Glutamatergic neuron (in vitro differentiated cells): ENCODE data around the gene OTX1. TPM values are rescaled to one million over a fixed set of nuclear protein-coding genes. Genes with fewer than 3 reads are reported as not detected.
A peak's percentile ranks its signal among the peaks of the same experiment; 100 is the strongest.

Experiments
- DNase-seq: peaks from one replicate; pipeline ENCODE4 v3.0.0; 2022
- H3K27ac Mint-ChIP-seq: one replicate; pipeline ENCODE4 v1.8.0; 2020; ENCODE audit warnings: mild to moderate bottlenecking, mixed read lengths, inconsistent platforms; ENCODE audit not compliant: unreplicated experiment
- H3K27me3 Mint-ChIP-seq: one replicate; pipeline ENCODE4 v1.8.0; 2020; ENCODE audit warnings: mild to moderate bottlenecking, moderate library complexity, mixed read lengths, inconsistent platforms; ENCODE audit not compliant: unreplicated experiment
- H3K36me3 Mint-ChIP-seq: one replicate; pipeline ENCODE4 v1.8.0; 2020; ENCODE audit warnings: mild to moderate bottlenecking, mixed read lengths, inconsistent platforms; ENCODE audit not compliant: unreplicated experiment
- H3K4me1 Mint-ChIP-seq: one replicate; pipeline ENCODE4 v1.8.0; 2020; ENCODE audit warnings: mild to moderate bottlenecking, low read depth, mixed read lengths, inconsistent platforms; ENCODE audit not compliant: unreplicated experiment
- H3K4me3 Mint-ChIP-seq: one replicate; pipeline ENCODE4 v1.8.0; 2020; ENCODE audit warnings: mild to moderate bottlenecking, mixed read lengths, inconsistent platforms; ENCODE audit not compliant: unreplicated experiment
- H3K9me3 Mint-ChIP-seq: one replicate; pipeline ENCODE4 v1.8.0; 2020; ENCODE audit warnings: mild to moderate bottlenecking, moderate library complexity, mixed read lengths, inconsistent platforms; ENCODE audit not compliant: unreplicated experiment
- total RNA-seq: library from RNA; stranded (reverse); fragmentation: NEBNext Ultra II Directional; extraction: Animal tissue kit (Norgen Biotek cat#: 25700); gene quantifications from one replicate; pipeline ENCODE4 v1.2.1, GENCODE V29; 2021; ENCODE audit not compliant: unreplicated experiment
- TF ChIP-seq, protein P1 (sequence below): fragments of 200-600 bp; sonication (generic); IDR thresholded peaks from one replicate; pipeline ENCODE4 v1.5.0; 2021; ENCODE audit not compliant: partially characterized antibody, unreplicated experiment

The OTX1 gene
- total RNA-seq, 1 donor from 2014 or later = 0.15 TPM

GRCh38 chr2:63046552-63046951, 4.1 kb upstream of the OTX1 start:
- peaks cover 20% of the 10 kb centered on the region for H3K9me3 Mint-ChIP-seq
- TF ChIP-seq, protein P1, sequence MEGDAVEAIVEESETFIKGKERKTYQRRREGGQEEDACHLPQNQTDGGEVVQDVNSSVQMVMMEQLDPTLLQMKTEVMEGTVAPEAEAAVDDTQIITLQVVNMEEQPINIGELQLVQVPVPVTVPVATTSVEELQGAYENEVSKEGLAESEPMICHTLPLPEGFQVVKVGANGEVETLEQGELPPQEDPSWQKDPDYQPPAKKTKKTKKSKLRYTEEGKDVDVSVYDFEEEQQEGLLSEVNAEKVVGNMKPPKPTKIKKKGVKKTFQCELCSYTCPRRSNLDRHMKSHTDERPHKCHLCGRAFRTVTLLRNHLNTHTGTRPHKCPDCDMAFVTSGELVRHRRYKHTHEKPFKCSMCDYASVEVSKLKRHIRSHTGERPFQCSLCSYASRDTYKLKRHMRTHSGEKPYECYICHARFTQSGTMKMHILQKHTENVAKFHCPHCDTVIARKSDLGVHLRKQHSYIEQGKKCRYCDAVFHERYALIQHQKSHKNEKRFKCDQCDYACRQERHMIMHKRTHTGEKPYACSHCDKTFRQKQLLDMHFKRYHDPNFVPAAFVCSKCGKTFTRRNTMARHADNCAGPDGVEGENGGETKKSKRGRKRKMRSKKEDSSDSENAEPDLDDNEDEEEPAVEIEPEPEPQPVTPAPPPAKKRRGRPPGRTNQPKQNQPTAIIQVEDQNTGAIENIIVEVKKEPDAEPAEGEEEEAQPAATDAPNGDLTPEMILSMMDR = no peak
- no peak overlapping the region for H3K27ac Mint-ChIP-seq
- H3K4me1 Mint-ChIP-seq = peaks cover 13% of the 10 kb centered on the region
- no peak for DNase-seq
- peaks cover 7% of the 10 kb centered on the region for H3K36me3 Mint-ChIP-seq
- H3K27me3 Mint-ChIP-seq = peaks cover 38% of the 10 kb centered on the region
- peak overlapping the region; percentile 70 for H3K4me3 Mint-ChIP-seq

DNA sequence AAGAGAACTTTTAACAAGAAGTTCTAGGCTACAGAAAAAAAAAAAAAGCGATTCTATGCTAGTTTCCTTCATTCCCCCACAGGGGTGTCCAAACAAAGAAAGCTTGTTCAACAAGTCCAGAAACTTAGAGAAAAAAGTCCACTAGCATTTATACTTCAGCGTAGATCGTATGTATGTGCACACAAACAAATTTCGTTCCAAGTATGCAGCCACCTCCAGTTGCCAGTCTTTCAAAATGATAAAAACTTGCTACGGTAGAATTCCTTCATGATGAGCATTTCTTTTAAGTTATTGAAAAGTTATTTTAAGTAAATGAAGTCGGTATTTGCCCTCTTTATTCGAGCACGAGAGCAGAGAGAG, 3.7 kb upstream of the OTX1 start:
- Mint-ChIP-seq H3K27ac (no peak overlapping the region), H3K4me1 (peaks cover 13% of the 10 kb centered on the region), H3K9me3 (peaks cover 20% of the 10 kb centered on the region), H3K27me3 (peaks cover 38% of the 10 kb centered on the region), H3K4me3 (peak overlapping the region; percentile 70), H3K36me3 (peaks cover 7% of the 10 kb centered on the region)
- no peak for DNase-seq
- TF ChIP-seq, protein P1 = no peak

DNA sequence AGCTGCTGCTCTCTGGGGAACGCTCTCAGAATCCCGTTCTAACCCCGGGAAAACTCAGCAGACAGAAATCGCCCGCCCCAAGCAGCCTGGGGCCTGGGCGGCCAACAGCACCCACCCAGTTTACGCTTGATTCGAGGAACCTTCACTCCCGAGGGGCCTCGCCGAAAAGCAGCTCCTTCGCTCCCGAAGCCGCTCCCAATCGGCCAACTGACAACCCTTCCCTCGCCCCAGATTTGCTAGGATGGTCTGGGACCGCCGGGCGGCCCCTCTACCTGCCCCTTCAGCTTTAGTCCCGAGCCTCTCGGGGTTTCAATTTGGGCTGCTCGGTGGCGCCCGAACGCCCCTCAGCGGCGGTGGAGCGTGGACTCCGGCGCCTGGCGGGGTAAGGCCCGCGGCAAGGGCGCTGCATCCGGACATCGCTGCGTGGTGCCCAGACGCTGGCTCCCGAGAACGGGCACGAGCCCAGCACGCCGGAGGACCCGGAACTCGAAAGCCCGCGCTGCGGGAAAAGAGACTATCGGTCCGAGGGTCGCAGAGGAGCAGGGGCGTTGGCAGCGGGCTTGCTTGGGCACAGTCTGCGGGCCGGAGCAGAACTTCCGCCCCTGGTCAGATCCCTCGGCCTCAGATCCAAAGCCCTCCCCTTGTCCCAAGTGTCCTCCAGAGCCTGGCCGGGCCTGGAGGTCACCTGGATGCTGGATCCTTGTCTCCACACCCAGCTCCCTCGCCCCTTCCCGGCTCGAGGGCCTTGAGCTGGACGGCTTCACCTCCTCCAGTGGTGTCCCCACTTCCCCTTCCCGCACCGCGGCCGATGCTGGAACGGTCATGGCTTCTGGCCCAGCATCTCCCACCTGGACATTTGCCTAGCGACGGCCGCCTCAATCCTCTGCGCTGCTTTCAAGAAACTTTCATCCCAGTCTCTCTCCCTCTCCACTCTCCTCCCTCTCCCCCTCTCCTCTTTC, 3.0 kb upstream of the OTX1 start:
- TF ChIP-seq, protein P1 = no peak
- peaks cover 44% of the 10 kb centered on the region for H3K27me3 Mint-ChIP-seq

DNA sequence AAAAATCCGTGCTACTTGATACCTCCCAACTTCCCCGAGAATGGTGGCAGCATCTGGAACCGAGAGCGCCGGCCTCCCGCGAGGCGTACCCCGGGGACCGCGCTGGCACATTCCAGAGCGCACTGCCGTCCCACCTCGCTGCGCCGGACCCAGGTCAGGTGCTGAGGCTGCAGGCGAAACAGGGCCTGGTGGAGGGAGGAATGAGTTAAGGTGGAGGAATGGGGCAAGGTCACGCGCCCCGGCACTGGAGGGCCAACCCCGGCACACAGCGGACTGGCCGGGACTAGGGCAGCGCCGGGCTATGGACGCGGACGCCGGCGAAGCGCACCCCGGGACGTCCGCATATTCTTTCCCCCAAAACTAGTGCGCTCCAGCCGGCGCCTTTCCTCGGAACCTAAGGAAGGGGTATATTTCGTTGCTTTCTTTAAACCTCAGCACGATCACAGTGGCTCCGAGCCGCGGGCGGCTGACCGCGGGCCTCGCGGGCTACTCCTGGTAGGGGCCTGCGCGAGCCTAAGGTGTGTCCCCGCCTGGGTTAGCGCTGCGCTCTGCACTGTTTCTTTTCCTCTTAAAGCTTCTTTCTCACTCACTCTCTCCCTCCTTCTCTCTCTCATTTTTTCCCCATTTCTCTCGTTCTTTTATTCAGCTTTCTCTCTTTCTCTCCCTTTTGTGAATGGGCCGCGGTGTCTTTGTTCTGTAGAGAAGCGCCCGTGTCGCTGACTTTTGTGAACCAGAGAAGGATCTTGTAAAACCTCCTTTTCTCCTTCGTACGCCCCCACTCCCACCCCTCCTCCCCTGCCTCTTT, 2.1 kb upstream of the OTX1 start:
- Mint-ChIP-seq H3K4me3 (peak overlapping the region; percentile 56), H3K27ac (peak overlapping the region; percentile 4), H3K27me3 (peaks cover 45% of the 10 kb centered on the region), H3K36me3 (peaks cover 7% of the 10 kb centered on the region), H3K4me1 (peaks cover 12% of the 10 kb centered on the region), H3K9me3 (peaks cover 23% of the 10 kb centered on the region)
- peak; percentile 34 for DNase-seq
- TF ChIP-seq, protein P1 = no peak

More for the DNA sequence above, 3.0 kb upstream of the OTX1 start:
- H3K27ac Mint-ChIP-seq = no peak overlapping the region
- peak overlapping the region; percentile 70 for H3K4me3 Mint-ChIP-seq
- H3K4me1 Mint-ChIP-seq = peaks cover 13% of the 10 kb centered on the region
- H3K36me3 Mint-ChIP-seq = peaks cover 7% of the 10 kb centered on the region
- peaks cover 24% of the 10 kb centered on the region for H3K9me3 Mint-ChIP-seq
- DNase-seq = peak; percentile 44
